ENCODE measurements around the gene OR6T1.

The OR6T1 gene

GRCh38 chr11:123943738-123944137 is at the start of gene OR6T1:
Gene OR6T1, minus strand, starts transcription at chr11:123943838. Its CDS starts 0 bp downstream, at chr11:123943838.
- DNase-seq, result no peak

DNA sequence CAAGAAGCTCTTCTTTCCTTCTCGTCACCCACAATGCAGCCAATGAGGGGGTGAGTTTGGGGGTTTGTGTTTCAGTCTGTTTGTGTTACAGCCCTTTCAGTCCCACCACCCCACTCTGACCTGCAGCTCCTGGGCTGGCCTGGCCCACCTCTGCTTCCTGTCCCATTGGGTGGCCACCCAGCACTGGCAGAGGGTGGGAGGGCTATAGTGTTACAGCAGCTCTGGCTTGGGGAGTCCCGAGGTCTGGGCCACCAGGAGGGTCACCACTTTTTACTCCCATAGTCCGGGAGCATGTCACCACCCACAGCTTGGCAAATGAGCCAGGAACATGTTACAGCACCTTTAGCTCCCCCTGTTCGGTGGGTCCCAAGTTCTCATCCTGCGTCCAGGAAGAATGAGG is 35.7 kb upstream of the OR6T1 start:
- no peak for DNase-seq

- DNase-seq, result no peak
Measured at GRCh38 chr11:123977731-123978347, 34.2 kb upstream of the OR6T1 start, which contains the start of gene OR10S1. Gene OR10S1, minus strand, starts transcription at chr11:123977781. Its CDS starts 117 bp downstream, at chr11:123977664.

GRCh38 chr11:123976770-123977560 is 33.3 kb upstream of the OR6T1 start:
- DNase-seq, result no peak

- DNase-seq, result no peak
Measured at GRCh38 chr11:123973816-123974215, 30.2 kb upstream of the OR6T1 start.

DNA sequence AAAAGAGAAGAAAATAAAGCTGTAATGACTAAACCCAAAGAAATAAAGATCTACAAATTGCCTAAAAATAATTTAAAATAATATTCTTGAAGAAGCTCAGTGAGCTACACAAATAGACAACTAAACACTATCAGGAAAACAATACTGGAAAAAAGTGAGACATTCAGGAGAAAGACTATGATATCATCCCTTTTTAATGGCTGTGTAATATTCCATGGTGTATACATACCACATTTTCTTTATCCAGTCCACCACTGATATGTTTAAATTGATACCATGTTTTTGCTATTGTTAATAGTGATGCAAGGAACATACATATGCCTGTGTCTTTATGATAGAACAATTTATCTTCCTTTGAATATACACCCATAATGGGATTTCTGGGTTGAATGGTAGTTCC is 13.1 kb upstream of the OR6T1 start:
- no peak for DNase-seq

GRCh38 chr11:123945132-123945531 is 1.5 kb upstream of the OR6T1 start:
- no peak for DNase-seq

- no peak for DNase-seq
Measured at GRCh38 chr11:123942413-123942812, 1.2 kb downstream of the OR6T1 start.

- no peak for DNase-seq
Measured at GRCh38 chr11:123939317-123939716, 4.3 kb downstream of the OR6T1 start, which contains the start of gene OR4D5. Gene OR4D5, plus strand, starts transcription at chr11:123939617. Its CDS starts 0 bp downstream, at chr11:123939617.

DNA sequence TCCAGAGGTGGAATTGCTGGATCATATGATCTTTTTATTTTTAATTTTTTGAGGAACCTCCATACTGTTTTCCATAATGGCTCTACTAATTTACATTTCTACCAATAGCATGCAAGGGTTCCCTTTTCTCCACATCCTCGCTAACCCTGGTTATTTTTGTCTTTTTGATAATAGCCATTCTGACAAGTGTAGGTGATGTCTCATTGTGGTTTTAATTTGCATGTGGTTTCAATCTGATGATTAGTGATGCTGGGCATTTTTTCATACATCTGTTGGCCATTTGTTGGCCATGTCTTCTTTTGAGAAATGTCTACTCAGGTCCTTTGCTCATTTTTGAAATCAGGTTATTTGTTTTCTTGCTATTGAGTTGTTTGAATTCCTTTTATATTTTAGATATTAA is 19.6 kb downstream of the OR6T1 start:
- no peak for DNase-seq

- DNase-seq, result no peak
Measured at GRCh38 chr11:123920943-123921342, 22.7 kb downstream of the OR6T1 start.

GRCh38 chr11:123905826-123906225 is 37.8 kb downstream of the OR6T1 start:
- peak; percentile 5 for DNase-seq

DNA sequence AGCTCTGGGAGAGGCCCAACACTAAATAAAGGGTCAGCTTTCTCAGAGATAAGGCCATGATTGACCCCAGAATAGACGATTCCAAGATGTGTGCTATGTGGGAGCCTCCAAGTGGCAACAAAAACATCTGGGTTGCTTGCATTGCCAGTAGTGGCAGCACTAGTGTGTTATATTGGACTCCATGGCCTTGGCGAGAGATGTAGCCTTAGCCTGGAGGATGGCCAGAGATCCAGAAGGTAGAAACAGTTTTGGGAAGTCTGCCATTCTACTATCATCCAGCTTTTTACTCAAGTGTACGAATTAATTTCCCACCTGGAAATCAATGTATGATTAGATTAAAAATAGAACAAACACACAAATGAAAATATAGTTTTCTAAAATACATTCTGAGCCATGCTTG is 38.7 kb downstream of the OR6T1 start:
- DNase-seq, result no peak

DNA sequence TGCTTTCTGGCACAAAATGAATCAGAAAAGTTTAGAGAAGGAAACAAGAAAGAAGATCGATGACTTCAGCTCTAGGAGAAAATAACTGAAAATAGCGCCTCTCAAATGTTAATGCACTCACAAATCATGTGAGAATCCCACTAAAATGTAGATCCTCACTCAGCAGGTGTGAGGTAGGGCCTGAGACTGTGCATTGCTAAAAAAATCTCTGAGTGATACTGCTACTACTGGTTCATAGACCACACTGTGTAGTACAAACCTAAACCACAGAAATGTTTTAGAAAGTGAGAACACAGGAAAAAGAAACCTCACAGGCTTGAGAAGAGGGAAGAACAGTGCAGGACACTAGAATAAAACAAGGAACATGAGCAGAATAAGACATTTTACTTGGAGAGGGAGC is 39.7 kb downstream of the OR6T1 start:
- no peak for DNase-seq

DNA sequence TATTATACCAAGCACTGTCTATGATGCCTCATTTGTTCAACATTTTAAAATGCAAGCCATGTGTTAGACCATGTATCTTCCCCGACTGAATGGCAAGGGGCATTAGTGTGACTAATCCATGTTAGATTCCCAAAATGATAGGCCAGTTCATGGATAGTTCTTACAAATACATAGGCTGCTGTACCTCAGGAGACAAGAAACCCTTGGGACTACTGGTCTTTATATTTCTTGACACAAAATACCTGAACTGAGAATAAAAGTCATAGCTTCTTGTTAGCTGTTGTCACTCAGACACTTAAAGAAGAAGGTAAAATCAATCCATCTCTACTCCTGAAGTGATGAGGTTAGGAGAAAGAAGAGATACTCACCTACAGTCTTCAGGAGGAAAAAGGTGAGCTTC is 41.8 kb downstream of the OR6T1 start, which contains the start of gene OR8D4:
Gene OR8D4 (plus strand): TSS at position 301 of the 400 bp plus-strand sequence. CDS start 4,265 bp downstream, outside the sequence.
- no peak for DNase-seq

DNA sequence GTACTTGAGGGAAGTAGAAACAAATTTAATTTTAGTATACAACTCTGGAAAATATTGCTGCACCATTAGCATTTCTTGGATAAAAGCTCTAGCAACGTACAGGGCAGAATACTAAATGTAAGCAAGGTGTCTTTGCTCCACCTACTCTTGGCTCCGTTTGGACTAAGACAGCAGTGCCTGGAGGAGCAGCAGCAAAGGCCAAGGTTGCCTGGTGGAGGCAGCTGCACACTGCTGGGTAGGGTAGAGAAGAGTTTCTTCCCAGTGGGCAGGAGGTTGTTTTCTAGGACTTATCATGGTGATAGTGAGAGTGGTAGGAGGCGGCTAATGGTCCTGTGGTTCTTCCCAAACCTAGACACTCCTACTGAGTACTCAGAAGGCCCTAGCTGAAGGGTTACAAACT is 43.8 kb downstream of the OR6T1 start:
- no peak for DNase-seq

All from retina (tissue), 1 donor.